Endothelial cell of umbilical vein (primary cell): ENCODE results near the gene ZNRF3.

ENCODE experiments used
- EZH2 ChIP-seq: IDR thresholded peaks from 2 replicates; pipeline ENCODE4 v1.6.1; 2012; ENCODE audit warnings: borderline replicate concordance, low read depth, mild to moderate bottlenecking, moderate library complexity, low read length, inconsistent platforms; ENCODE audit not compliant: severe bottlenecking
- POLR2AphosphoS5 ChIP-seq: IDR thresholded peaks from 2 replicates; pipeline ENCODE4 v1.6.1; 2012; ENCODE audit warnings: low read depth, mild to moderate bottlenecking, control low read depth, low read length, moderate library complexity; ENCODE audit not compliant: insufficient read depth
- TF ChIP-seq, protein P1 (sequence below), 2 donors: IDR thresholded peaks; 1 replicate in 1 of 2; 2 replicates in 1 of 2; pipeline ENCODE4 v1.5.1; 2011; ENCODE audit warnings: low read length in 2 of 2, mild to moderate bottlenecking in 2 of 2, moderate library complexity in 2 of 2, control low read depth in 1 of 2, inconsistent platforms in 1 of 2, low read depth in 1 of 2; ENCODE audit not compliant: insufficient read depth in 1 of 2; ENCODE audit errors: extremely low read depth in 1 of 2
- TF ChIP-seq, protein P2 (sequence below): IDR thresholded peaks from 2 replicates; pipeline ENCODE4 v1.6.1; 2011; ENCODE audit not compliant: insufficient read depth, insufficient read length

DNA sequence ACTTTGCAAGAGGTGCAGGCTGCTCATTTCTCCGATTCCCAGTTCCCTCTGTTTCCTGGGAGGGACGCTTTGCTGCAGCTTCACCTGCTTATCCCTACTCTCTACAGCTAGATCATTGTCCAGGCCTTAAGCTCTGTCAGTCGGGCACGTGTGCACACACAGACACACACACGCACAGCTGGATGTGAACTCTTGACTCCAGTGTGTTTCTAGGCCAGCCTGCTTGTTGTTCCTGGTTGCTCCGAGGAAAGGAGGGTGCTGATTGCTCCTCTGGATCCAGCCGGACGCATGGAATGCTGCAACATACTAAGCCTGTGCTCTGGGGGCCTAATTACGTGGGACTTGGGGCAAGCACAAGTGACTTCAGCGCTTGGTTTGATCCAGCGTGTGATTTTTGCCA is 19.7 kb downstream of the ZNRF3 start:
- TF ChIP-seq POLR2AphosphoS5 (no peak), EZH2 (no peak)
- TF ChIP-seq, protein P1, sequence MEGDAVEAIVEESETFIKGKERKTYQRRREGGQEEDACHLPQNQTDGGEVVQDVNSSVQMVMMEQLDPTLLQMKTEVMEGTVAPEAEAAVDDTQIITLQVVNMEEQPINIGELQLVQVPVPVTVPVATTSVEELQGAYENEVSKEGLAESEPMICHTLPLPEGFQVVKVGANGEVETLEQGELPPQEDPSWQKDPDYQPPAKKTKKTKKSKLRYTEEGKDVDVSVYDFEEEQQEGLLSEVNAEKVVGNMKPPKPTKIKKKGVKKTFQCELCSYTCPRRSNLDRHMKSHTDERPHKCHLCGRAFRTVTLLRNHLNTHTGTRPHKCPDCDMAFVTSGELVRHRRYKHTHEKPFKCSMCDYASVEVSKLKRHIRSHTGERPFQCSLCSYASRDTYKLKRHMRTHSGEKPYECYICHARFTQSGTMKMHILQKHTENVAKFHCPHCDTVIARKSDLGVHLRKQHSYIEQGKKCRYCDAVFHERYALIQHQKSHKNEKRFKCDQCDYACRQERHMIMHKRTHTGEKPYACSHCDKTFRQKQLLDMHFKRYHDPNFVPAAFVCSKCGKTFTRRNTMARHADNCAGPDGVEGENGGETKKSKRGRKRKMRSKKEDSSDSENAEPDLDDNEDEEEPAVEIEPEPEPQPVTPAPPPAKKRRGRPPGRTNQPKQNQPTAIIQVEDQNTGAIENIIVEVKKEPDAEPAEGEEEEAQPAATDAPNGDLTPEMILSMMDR (IDR thresholded peaks at IDR 0.05; ENCODE audit: extremely low read depth in 1 of 2, insufficient read depth in 1 of 2, low read depth in 1 of 2, low read length in 2 of 2), result no peak
- TF ChIP-seq, protein P2, sequence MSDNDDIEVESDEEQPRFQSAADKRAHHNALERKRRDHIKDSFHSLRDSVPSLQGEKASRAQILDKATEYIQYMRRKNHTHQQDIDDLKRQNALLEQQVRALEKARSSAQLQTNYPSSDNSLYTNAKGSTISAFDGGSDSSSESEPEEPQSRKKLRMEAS, result no peak
